GM21423 (cell line): ENCODE results near the gene POU5F1.
"Not testable (repeated sequence)": the region's sequence is repeated elsewhere in the genome, so short reads cannot be mapped to it uniquely, and the experiment has no call there.

Source experiments
- ATAC-seq: cut with Tn5 transposase; IDR thresholded peaks from one replicate; pipeline ENCODE4 v1.9.1; 2021; ENCODE audit warnings: mild to moderate bottlenecking, moderate library complexity; ENCODE audit not compliant: unreplicated experiment

The POU5F1 gene

GRCh38 chr6:31192431-31193105 lies 22.1 kb upstream of the POU5F1 start:
- not testable (repeated sequence) for ATAC-seq

DNA sequence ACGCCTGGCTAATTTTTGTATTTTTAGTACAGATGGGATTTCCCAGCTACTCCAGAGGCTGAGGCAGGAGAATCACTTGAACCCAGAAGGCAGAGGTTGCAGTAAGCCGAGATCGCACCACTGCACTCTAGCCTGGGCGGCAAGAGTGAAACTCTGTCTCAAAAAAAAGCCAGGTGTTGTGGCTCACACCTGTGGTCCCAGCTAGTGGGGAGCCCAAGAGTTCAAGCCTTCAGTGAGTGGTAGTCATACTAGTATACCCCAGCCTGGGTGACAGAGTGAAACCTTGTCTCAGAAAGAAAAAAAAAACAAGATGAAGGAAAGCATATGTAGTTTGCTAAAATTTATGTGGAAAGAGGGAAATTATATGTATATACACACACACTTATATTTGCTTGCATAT lies 20.0 kb upstream of the POU5F1 start:
- no peak for ATAC-seq

GRCh38 chr6:31189223-31189622 lies 18.7 kb upstream of the POU5F1 start:
- ATAC-seq: not testable (repeated sequence)

- no peak for ATAC-seq
Measured at GRCh38 chr6:31187780-31188194, 17.3 kb upstream of the POU5F1 start.

- no peak for ATAC-seq
Measured at GRCh38 chr6:31186052-31186734, 15.7 kb upstream of the POU5F1 start.

DNA sequence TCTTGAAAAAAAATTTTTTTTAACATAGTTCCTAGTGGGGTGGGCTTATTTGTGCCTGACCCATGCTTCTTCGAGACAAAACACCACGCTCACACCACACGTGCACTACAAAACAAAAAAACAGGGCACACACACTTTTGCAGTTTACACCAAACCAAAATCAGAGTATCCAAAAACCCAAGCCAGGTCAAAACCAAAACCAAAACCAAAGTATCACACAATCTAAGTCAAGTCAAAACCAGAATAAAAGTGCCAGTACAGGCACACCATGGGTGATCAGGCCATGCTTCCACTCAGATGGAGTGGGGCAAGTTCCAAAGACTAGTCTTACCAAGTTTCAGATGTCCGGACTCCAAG lies 15.2 kb upstream of the POU5F1 start:
- not testable (repeated sequence) for ATAC-seq

- not testable (repeated sequence) for ATAC-seq
Measured at GRCh38 chr6:31183859-31184258, 13.4 kb upstream of the POU5F1 start.

DNA sequence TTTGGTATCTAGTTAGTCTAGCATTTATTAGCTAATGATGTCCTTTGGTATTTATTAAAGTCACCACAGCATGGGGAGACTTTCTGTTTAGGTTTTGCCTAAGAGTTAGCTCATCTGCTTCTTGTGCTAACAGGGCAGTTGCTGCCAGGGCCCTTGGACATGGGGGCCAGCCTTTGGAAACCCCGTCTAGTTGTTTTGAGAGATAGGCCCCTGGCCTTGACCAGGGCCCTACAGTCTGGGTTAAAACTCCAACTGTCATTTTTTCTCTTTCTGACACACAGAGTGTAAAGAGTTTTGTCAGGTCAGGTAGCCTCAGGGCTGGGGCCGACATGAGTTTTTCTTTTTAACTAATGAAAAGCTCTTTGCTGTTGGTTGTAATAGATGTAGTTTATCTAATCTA lies 12.8 kb upstream of the POU5F1 start:
- not testable (repeated sequence) for ATAC-seq

- no peak for ATAC-seq
Measured at GRCh38 chr6:31180500-31180899, 10.0 kb upstream of the POU5F1 start.

DNA sequence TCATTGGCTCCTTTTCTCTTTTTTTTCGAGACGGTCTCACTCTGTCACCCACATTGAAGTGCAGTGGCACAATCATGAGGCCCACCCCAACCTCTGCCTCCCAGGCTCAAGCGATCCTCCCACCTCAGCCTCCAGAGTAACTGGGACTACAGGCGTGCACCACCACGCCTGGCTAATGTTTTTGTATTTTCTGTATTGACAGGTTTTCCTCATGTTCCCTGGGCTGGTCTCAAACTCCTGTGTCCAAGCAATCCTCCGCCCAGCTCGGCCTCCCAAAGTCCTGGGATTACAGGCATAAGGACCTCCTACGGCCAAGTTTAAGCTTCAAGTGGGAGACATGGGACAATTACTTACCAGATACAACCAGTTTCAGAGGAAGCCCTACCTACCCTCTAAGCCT lies 9.4 kb upstream of the POU5F1 start:
- ATAC-seq: no peak

GRCh38 chr6:31179042-31179386 lies 8.5 kb upstream of the POU5F1 start:
- no peak for ATAC-seq

DNA sequence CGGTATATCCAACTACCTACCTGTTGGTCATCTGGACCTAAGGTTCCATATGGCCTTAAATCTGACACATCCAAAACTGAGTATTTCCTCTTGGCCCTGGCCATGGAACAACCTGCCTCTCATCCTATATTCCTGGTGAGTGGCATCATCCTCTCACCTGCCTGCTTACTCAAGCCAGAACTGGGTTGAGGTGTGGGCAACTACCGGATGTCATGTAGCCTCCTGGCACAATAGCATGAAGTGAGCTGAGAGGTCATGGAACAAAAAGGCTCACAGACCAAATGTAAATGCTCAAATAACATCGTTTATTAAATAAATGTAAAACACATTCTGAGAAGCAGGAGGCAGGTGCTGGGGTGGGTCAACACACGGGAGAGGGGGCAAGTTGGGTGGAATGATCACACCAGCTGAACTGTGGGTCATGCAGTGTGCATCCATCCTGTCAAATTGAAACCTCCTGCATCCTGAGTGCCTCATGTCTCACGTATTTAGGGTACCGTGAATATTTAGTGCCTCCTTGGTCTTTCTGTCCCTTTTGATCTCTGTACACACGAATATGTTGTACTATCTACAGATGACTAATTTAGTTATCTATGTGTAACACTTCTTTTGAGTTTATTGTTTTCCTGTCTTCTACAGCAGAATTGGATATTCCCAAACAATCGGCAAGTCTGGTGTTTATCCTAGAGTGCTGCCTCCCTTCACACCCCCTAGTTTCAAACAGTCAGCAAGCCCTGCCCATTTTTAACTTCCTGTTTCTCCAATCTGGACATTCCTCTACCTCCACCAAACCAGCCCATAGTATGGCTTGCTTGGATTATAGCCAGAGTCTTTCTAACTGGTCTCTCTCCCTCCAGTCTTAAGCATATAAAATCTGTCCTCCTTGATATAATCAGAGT lies 7.9 kb upstream of the POU5F1 start:
- ATAC-seq: no peak

GRCh38 chr6:31175971-31176370 lies 5.5 kb upstream of the POU5F1 start:
- no peak for ATAC-seq

DNA sequence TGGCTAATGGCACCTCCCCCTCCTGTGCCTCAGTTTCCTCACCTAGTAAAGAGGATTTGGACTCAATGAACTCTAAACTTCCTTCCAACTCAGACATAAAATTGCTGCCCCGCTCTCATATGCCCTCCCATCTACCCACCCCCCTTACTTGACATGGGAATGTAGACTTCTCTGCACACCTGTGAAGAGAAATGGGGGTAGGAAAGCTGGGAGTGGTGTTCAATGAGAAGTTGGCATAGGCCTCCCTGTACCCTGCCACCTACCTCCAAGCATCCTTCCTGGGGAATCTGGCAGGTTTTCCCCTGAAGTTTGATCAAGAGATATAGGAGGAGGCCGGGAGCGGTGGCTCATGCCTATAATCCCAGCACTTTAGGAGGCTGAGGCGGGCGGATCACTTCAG lies 3.9 kb upstream of the POU5F1 start:
- ATAC-seq: no peak

- no peak for ATAC-seq
Measured at GRCh38 chr6:31173406-31173805, 2.9 kb upstream of the POU5F1 start.

- ATAC-seq: no peak
Measured at GRCh38 chr6:31172973-31173384, 2.5 kb upstream of the POU5F1 start.

DNA sequence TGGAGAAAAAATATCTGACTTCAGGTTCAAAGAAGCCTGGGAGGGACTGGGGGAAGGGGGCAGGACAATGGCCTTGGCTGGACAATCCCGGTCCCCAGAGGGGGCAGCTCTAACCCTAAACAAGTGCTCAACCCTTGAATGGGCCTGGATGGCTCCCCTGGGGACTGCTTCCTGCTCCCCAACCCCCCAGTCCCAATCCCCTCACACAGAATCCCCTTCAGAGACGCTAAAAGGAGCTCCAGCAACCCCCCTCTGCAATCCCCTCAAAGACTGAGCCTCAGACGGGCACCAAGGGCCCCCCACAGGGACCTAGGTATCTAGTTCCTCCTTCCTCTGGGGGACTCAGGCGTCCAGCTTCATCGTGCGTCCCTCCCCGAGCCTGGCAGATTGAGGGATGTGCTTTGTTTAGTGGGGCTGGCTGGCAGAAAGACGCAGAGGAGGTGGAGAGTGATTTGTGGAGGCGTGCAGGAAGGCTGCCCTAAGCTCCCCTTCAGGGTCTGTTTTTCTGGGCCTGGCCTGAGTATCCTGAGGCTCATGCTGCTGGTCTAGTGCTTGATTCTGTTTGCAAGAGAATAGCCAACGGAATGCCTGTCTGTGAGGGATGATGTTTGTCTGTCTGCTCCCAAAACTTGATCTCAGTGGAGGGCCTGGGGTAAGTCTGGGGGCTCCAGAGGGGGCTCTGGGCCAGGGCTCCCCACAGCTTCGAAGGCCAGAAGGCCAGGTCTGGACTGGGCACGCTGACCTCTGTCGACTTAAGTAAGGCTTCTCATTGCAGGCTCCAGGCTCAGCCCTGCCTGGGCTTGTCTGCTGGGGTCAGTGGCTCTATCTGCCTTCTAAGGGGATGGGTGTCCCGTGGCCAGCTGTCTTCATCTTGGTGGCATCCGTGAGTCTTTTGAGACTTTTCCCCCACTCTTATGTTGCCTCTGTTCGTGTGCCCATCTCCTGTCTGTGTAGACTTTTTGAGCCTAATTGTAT lies 1.7 kb upstream of the POU5F1 start:
- ATAC-seq: no peak

GRCh38 chr6:31170987-31171671 lies 647 bp upstream of the POU5F1 start:
- ATAC-seq: no peak

DNA sequence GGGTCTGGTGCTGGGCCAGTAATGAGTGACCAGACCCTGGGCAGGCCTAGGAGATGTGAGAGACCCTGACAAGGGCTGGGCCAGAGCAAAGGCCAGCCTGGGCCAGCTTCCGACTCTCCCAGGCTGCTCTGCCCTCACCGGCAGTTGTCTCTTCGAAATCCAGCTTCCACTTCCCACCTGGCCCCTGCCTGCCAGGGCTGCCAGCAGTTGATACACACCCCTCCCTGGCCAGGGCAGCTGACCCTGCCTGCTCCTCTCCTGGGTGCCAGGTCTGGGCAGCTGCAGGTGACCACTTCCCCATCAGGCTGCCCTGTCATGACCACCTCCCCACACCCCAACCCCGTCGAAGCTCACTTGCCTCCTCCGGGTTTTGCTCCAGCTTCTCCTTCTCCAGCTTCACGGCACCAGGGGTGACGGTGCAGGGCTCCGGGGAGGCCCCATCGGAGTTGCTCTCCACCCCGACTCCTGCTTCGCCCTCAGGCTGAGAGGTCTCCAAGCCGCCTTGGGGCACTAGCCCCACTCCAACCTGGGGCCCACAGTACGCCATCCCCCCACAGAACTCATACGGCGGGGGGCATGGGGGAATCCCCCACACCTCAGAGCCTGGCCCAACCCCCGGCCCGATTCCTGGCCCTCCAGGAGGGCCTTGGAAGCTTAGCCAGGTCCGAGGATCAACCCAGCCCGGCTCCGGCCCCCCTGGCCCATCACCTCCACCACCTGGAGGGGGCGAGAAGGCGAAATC lies 453 bp downstream of the POU5F1 start:
- ATAC-seq: not testable (repeated sequence)
